ENCODE results near the gene MYBPH. TPM values are rescaled to one million over a fixed set of nuclear protein-coding genes. Genes with fewer than 3 reads are reported as not detected.

The MYBPH gene
- total RNA-seq, 2 donors from 2014 or later: not detected

- Histone ChIP-seq H3K36me3 (ENCODE audit: control insufficient read depth, insufficient read depth, low read length) (no peaks in the 10 kb centered on the region), H3K4me3 (ENCODE audit: low read length) (no peak overlapping the region), H3K27ac (ENCODE audit: low read depth, low read length) (no peak overlapping the region), H3K4me1 (ENCODE audit: control insufficient read depth, insufficient read depth, low read length) (no peaks in the 10 kb centered on the region), H3K9me3 (ENCODE audit: control insufficient read depth, low read length) (no peaks in the 10 kb centered on the region), H3K27me3 (ENCODE audit: control insufficient read depth, insufficient read depth, low read length, poor library complexity, severe bottlenecking) (no peaks in the 10 kb centered on the region), H3K9ac (ENCODE audit: extremely low read depth, low read length, poor library complexity, severe bottlenecking) (no peak overlapping the region)
- Mint-ChIP-seq H3K4me3 (no peak overlapping the region), H3K9me3 (no peaks in the 10 kb centered on the region), H3K27ac (no peak overlapping the region), H3K36me3 (ENCODE audit: low read depth) (peaks cover 5% of the 10 kb centered on the region), H3K4me1 (peaks cover 2% of the 10 kb centered on the region), H3K27me3 (ENCODE audit: insufficient read depth) (peaks cover 8% of the 10 kb centered on the region)
- WGBS, 2 experiments (ENCODE audit: insufficient coverage in 1 of 2, insufficient read length in 1 of 2): 94 to 95% methylated on average over 27 to 28 of the region's 28 CpGs
- TF ChIP-seq, protein P1, sequence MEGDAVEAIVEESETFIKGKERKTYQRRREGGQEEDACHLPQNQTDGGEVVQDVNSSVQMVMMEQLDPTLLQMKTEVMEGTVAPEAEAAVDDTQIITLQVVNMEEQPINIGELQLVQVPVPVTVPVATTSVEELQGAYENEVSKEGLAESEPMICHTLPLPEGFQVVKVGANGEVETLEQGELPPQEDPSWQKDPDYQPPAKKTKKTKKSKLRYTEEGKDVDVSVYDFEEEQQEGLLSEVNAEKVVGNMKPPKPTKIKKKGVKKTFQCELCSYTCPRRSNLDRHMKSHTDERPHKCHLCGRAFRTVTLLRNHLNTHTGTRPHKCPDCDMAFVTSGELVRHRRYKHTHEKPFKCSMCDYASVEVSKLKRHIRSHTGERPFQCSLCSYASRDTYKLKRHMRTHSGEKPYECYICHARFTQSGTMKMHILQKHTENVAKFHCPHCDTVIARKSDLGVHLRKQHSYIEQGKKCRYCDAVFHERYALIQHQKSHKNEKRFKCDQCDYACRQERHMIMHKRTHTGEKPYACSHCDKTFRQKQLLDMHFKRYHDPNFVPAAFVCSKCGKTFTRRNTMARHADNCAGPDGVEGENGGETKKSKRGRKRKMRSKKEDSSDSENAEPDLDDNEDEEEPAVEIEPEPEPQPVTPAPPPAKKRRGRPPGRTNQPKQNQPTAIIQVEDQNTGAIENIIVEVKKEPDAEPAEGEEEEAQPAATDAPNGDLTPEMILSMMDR (conservative IDR thresholded peaks at IDR 0.05): no peak
- DNase-seq: no peak
Measured at GRCh38 chr1:203165101-203165799, 10.4 kb downstream of the MYBPH start.

DNA sequence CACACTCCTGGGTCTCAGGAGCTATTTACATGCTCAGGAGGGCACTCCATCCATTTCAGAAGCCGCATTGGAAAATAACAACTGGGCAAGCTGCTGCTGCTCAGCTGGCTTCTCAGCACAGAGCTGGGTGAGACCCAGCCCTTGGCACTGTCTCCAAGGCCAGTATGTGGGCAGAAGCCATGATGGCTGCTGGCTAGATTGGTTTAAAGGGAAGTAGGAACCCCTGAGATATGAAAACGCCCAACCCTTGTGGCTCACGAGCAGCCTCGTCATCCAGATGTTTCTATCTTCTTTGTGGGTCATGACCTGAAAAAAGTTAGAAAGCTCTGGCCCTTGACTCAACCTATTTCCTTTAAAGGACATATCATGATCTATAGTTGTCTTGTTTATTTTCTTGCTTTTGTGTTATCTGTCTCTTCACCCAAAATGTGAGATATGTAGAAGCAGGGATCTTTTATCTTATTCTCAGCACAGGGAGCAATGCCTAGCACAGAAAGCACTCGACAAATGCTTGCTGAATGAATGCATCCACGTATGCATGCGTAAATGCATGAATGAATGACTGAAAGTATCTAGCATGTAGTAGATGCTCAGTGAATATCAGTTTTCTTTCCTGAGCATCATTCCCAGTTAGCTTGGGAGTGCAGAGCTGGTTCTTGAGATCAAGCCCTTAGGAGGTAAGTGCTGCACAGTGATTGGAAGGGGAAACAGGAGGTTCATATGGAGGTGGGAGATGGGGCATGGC is 11.6 kb downstream of the MYBPH start:
- Mint-ChIP-seq H3K36me3 (ENCODE audit: low read depth) (peaks cover 5% of the 10 kb centered on the region), H3K27ac (no peak overlapping the region), H3K4me1 (peaks cover 2% of the 10 kb centered on the region), H3K27me3 (ENCODE audit: insufficient read depth) (peaks cover 10% of the 10 kb centered on the region), H3K4me3 (no peak overlapping the region), H3K9me3 (no peaks in the 10 kb centered on the region)
- Histone ChIP-seq H3K9ac (ENCODE audit: extremely low read depth, low read length, poor library complexity, severe bottlenecking) (no peak overlapping the region), H3K27me3 (ENCODE audit: control insufficient read depth, insufficient read depth, low read length, poor library complexity, severe bottlenecking) (no peaks in the 10 kb centered on the region), H3K27ac (ENCODE audit: low read depth, low read length) (no peak overlapping the region), H3K4me3 (ENCODE audit: low read length) (no peak overlapping the region), H3K4me1 (ENCODE audit: control insufficient read depth, insufficient read depth, low read length) (no peaks in the 10 kb centered on the region), H3K36me3 (ENCODE audit: control insufficient read depth, insufficient read depth, low read length) (no peaks in the 10 kb centered on the region), H3K9me3 (ENCODE audit: control insufficient read depth, low read length) (no peaks in the 10 kb centered on the region)
- DNase-seq: no peak
- 95 to 97% methylated on average over 7 of the region's 7 CpGs for WGBS, 2 experiments (ENCODE audit: insufficient coverage in 1 of 2, insufficient read length in 1 of 2)
- TF ChIP-seq, protein P1 (conservative IDR thresholded peaks at IDR 0.05): no peak

DNA sequence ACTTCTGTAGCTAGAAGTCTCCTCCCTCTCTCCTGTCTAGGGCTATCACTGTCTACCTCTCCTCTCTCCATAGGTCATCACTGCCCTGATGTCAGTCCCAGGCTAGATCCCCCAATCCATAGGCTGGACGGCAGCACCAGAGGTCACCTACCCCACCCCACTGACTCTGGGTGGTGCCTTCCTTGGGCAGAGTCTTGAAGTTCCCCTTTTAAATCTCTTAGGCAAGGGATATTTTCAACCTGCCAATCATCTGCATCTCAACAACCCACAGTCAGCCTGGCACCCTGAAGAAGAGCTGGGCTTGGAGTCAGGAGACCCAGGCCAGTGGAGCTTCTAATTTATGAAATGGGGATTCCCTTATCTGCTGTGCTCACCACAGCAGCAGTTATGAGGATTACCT is 13.2 kb downstream of the MYBPH start:
- Mint-ChIP-seq H3K4me3 (no peak overlapping the region), H3K36me3 (ENCODE audit: low read depth) (peaks cover 5% of the 10 kb centered on the region), H3K4me1 (peaks cover 2% of the 10 kb centered on the region), H3K9me3 (no peaks in the 10 kb centered on the region), H3K27me3 (ENCODE audit: insufficient read depth) (peaks cover 13% of the 10 kb centered on the region), H3K27ac (no peak overlapping the region)
- no peak overlapping the region for H3K27ac ChIP-seq (ENCODE audit: low read depth, low read length)
- TF ChIP-seq, protein P1 (conservative IDR thresholded peaks at IDR 0.05): no peak
- WGBS, 2 experiments (ENCODE audit: insufficient coverage in 1 of 2, insufficient read length in 1 of 2): 81% methylated on average over 1 of the region's 1 CpG; no CpG with 5 or more reads in 1 of the 2 experiments
- no peak overlapping the region for H3K4me3 ChIP-seq (ENCODE audit: low read length)
- no peak overlapping the region for H3K9ac ChIP-seq (ENCODE audit: extremely low read depth, low read length, poor library complexity, severe bottlenecking)
- H3K36me3 ChIP-seq (ENCODE audit: control insufficient read depth, insufficient read depth, low read length): no peaks in the 10 kb centered on the region
- no peaks in the 10 kb centered on the region for H3K27me3 ChIP-seq (ENCODE audit: control insufficient read depth, insufficient read depth, low read length, poor library complexity, severe bottlenecking)
- no peak for DNase-seq
- peaks cover 9% of the 10 kb centered on the region for H3K9me3 ChIP-seq (ENCODE audit: control insufficient read depth, low read length)
- no peaks in the 10 kb centered on the region for H3K4me1 ChIP-seq (ENCODE audit: control insufficient read depth, insufficient read depth, low read length)

All from endodermal cell (in vitro differentiated cells).